ENCODE data around the gene DUSP6. TPM values are rescaled to one million over a fixed set of nuclear protein-coding genes. Genes with fewer than 3 reads are reported as not detected.

DUSP6 gene
- total and polyA plus RNA-seq, 2 of the 13 experiments (the other 11 are each of a cell fraction or from before 2014, with no cell fraction given) = 40.9 to 161 TPM

DNA sequence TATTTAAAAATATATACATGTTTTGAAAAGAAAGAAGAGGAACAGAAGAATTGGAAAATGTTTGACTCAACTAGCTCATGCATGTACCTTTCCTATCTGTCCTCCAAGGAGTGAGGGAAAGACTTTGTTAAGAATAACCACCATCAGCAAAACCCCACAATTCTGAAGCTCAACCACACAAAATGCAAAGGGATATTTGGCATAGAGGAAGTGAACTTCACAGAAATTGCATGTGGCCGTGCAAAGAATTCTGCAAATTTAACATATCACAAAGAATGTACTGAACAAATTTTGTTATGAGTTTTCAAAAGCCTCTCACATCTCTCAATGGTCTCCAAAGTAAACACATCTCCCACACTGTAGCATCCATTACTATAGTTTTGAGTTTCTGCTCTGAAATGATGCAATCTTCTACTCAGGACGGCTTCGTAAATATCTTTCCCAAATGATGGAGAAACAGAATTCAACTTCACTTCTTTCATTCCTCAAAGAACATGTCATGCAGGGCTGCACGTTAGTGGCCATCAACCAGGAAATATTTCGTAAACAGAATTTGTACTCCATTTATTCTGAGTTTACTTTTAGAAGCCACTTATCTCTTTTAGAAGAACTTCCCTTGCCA lies 17.6 kb downstream of the DUSP6 start (continued):
- TF ChIP-seq, protein P1, sequence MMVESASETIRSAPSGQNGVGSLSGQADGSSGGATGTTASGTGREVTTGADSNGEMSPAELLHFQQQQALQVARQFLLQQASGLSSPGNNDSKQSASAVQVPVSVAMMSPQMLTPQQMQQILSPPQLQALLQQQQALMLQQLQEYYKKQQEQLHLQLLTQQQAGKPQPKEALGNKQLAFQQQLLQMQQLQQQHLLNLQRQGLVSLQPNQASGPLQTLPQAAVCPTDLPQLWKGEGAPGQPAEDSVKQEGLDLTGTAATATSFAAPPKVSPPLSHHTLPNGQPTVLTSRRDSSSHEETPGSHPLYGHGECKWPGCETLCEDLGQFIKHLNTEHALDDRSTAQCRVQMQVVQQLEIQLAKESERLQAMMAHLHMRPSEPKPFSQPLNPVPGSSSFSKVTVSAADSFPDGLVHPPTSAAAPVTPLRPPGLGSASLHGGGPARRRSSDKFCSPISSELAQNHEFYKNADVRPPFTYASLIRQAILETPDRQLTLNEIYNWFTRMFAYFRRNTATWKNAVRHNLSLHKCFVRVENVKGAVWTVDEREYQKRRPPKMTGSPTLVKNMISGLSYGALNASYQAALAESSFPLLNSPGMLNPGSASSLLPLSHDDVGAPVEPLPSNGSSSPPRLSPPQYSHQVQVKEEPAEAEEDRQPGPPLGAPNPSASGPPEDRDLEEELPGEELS (CRISPR knock-in tag; IDR thresholded peaks at IDR 0.05) = no peak
- TF ChIP-seq HNF4G (IDR thresholded peaks at IDR 0.05; ENCODE audit: borderline replicate concordance, low read depth, low read length) = no peak
- TF ChIP-seq HNF4G (CRISPR knock-in tag; IDR thresholded peaks at IDR 0.05; ENCODE audit: borderline replicate concordance, low read depth) = no peak
- peak; percentile 3 to 44; a peak in 1 of 4 replicates for TF ChIP-seq MAFK (conservative IDR thresholded peaks at IDR 0.05 in 1 of 2, IDR thresholded peaks at IDR 0.05 in 1 of 2; ENCODE audit: low read length in 2 of 2)

DNA sequence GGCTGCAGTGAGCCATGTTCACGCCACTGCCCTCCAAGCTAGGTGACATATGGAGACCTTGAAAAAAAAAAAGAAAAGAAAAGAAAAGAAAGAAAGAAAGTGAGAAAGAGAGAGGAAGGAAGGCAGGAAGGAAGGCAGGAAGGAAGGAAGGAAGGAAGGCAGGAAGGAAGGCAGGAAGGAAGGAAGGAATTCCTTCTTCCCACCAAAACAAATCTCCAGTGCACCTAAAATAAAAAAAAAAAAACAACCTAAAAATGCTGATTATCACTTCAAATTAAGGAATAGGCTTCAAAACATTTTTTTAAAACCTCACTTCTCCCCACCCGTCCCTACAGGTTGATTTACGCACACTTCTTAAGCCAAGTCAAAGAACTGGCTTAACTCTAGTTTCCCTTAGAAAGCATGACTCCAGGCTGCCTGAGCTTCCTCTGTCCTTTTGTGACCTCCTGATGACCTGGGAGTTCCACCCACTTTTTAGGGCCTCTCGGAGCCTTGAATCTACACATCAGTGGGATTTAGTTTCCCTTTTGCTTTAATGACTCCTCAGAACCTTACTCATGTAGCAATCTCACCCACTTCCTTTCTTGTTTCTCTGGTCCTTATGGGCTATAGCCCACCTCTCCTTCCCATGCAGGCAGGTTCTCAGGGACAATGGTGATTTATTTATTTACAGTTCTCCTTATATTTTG lies 18.6 kb downstream of the DUSP6 start:
- ATAC-seq (no peak), FAIRE-seq (no peak)
- BruUV-seq (replicated peaks) = no TSS peak

More for the DNA sequence above, 18.6 kb downstream of the DUSP6 start:
- H3K79me2 ChIP-seq (ENCODE audit: insufficient read depth, low read length) = no peaks in the 10 kb centered on the region
- no peaks in the 10 kb centered on the region for H3K27me3 ChIP-seq (ENCODE audit: control insufficient read depth in 1 of 2, insufficient read depth in 2 of 2, low read length in 2 of 2)
- in situ Hi-C loops (cut with HindIII; ENCODE audit: extremely low pct_ligation_motif_present, low pct_unique_long_range_greater_than_20kb) = loop anchor here (25.0 kb wide), 1 partner anchor 271 kb away; no protein-coding TSS in a partner anchor
- H3K36me3 ChIP-seq (replicated peaks in 1 of 2; ENCODE audit: control insufficient read depth in 1 of 2, insufficient read depth in 2 of 2, low read length in 2 of 2) = no peaks in the 10 kb centered on the region
- POLR2A ChIA-PET = interaction anchor here (3.7 kb wide), 1 partner anchor 19 kb away, joined by 19 read pairs; the partner anchor contains the start of gene DUSP6
- no peak overlapping the region for H3K4me3 ChIP-seq (replicated peaks in 1 of 3; ENCODE audit: insufficient read depth in 1 of 3, low read depth in 2 of 3, low read length in 3 of 3)
- H3K27ac ChIP-seq (ENCODE audit: extremely low read length, insufficient read depth, low read length) = no peak overlapping the region
- no peak for DNase-seq (ENCODE audit: low spot score)
- intact Hi-C loops (cut with micrococcal nuclease; ENCODE audit: unreplicated experiment) = no loop called here
- peaks cover 47% of the 10 kb centered on the region for H3K4me1 ChIP-seq (ENCODE audit: insufficient read depth, low read length)
- H3K9ac ChIP-seq (ENCODE audit: insufficient read depth, low read depth, low read length) = no peak overlapping the region
- no peaks in the 10 kb centered on the region for H4K20me1 ChIP-seq (ENCODE audit: insufficient read depth, low read length)
- H2AFZ ChIP-seq (ENCODE audit: low read length) = no peak overlapping the region
- 74% methylated on average over 4 of the region's 4 CpGs for WGBS (ENCODE audit: low lambda C conversion rate)
- H3K4me2 ChIP-seq (ENCODE audit: low read depth, low read length) = peak overlapping the region; percentile 40
- CTCF ChIA-PET (ENCODE audit: low intra/inter-chr PET ratio, low total read pairs) = no interaction called here
- no peak for TF ChIP-seq CREM (IDR thresholded peaks at IDR 0.05)
- TF ChIP-seq CREM (CRISPR knock-in tag; IDR thresholded peaks at IDR 0.05) = no peak
- TF ChIP-seq RARA (CRISPR knock-in tag; IDR thresholded peaks at IDR 0.05) = peak; percentile 29; the same call in 1 of the 2 replicates
- no peaks in the 10 kb centered on the region for H3K9me3 ChIP-seq (ENCODE audit: low read length)
